ENCODE measurements around the gene MXRA8.

MXRA8 gene

DNA sequence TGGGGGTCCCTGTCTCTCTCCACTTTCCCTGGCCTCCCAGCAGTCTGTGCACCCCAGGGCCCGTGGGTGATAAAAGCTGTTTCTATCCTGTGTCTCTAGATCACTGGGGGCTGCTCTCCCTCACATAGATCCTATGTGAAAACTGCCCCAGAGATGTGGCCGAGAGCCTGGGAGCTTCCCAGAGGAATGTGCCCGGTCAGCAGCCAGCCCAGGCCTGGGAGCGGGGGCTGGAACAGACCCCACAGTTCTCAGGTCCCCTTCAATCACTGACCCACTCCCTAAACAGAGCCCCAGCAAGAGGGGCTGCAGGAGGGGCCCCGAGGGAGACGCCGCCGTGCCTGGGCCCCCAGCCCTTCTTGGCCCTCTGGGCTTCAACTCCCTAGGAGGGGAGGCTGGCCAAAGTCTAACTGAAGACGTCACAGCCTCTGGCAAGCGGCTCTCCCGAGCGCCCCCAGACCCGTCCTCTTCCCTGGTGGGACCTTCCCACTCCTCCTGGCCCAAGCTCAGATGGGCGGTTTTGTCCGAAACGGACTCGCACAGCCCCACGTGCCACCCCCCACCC lies 403 bp downstream of the MXRA8 start:
- H3K4me3 ChIP-seq, result no peak overlapping the region
- H4K20me1 ChIP-seq, result peaks cover 16% of the 10 kb centered on the region
- H3K9me3 ChIP-seq, result no peaks in the 10 kb centered on the region
- no peaks in the 10 kb centered on the region for H3K36me3 ChIP-seq
- H3K9ac ChIP-seq, result no peak overlapping the region
- no peak for TF ChIP-seq Cebpa-rat (IDR thresholded peaks at IDR 0.05)
- peak overlapping the region; percentile 58; the same call in 1 of the 2 replicates for H3K27ac ChIP-seq
- peaks cover 26% of the 10 kb centered on the region for H3K27me3 ChIP-seq
- peak overlapping the region; percentile 97 for H3K4me2 ChIP-seq
- peaks cover 53% of the 10 kb centered on the region for H3K4me1 ChIP-seq

GRCh38 chr1:1356796-1357401 lies 1.5 kb downstream of the MXRA8 start:
- Histone ChIP-seq H3K27ac (no peak overlapping the region), H3K4me3 (no peak overlapping the region)

DNA sequence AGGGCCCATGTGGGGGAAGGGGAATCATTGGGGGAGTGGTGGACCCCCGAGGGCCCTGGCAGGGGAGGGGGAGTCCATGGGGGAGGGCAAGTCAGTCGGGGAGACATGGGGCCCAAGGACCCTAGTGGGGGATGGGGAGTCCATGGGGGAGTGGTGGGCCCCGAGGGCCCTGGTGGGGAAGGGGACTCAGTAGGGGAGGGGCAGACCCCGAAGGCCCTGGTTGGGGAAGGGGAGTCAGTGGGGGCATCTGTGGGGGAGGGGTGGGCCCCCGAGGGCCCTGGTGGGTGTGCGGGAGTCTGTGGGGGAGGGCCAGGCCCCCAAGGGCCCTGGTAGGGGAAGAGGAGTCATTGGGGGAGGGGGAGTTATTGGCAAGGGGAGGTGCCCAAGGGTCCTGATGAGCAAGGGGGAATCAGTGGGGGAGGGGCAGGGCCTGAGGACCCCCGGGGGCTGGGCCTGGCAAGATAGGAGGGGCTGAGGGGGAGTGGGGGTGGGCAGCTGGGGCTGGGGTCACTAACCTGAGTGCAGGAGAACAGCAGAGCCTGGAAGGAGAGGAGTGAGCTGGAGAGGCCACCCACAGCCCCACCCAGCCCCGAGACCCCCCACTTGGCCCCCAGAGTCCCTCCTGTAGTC lies 2.1 kb downstream of the MXRA8 start:
- no peak for TF ChIP-seq Cebpa-rat (IDR thresholded peaks at IDR 0.05)
- Histone ChIP-seq H4K20me1 (peaks cover 31% of the 10 kb centered on the region), H3K27ac (no peak overlapping the region), H3K4me1 (peaks cover 70% of the 10 kb centered on the region), H3K4me3 (no peak overlapping the region), H3K4me2 (no peak overlapping the region), H3K27me3 (peaks cover 37% of the 10 kb centered on the region), H3K9ac (no peak overlapping the region), H3K9me3 (no peaks in the 10 kb centered on the region), H3K36me3 (no peaks in the 10 kb centered on the region)

More at GRCh38 chr1:1356796-1357401, 1.5 kb downstream of the MXRA8 start:
- Histone ChIP-seq H3K36me3 (no peaks in the 10 kb centered on the region), H3K27me3 (peaks cover 37% of the 10 kb centered on the region), H3K4me1 (peaks cover 64% of the 10 kb centered on the region), H4K20me1 (peaks cover 27% of the 10 kb centered on the region), H3K9ac (no peak overlapping the region), H3K4me2 (peak overlapping the region; percentile 97; the same call in 1 of the 2 replicates), H3K9me3 (no peaks in the 10 kb centered on the region)
- no peak for TF ChIP-seq Cebpa-rat (IDR thresholded peaks at IDR 0.05)

GRCh38 chr1:1355416-1355815 lies 2.9 kb downstream of the MXRA8 start:
- Histone ChIP-seq H3K9ac (no peak overlapping the region), H3K9me3 (no peaks in the 10 kb centered on the region), H3K4me1 (peaks cover 71% of the 10 kb centered on the region), H4K20me1 (peaks cover 31% of the 10 kb centered on the region), H3K27ac (no peak overlapping the region), H3K4me3 (no peak overlapping the region), H3K36me3 (no peaks in the 10 kb centered on the region), H3K4me2 (no peak overlapping the region), H3K27me3 (peaks cover 37% of the 10 kb centered on the region)
- no peak for TF ChIP-seq Cebpa-rat (IDR thresholded peaks at IDR 0.05)

GRCh38 chr1:1354271-1355247 lies 3.8 kb downstream of the MXRA8 start:
- H3K9ac ChIP-seq, result no peak overlapping the region
- H3K4me3 ChIP-seq, result peak overlapping the region; percentile 45
- no peak overlapping the region for H3K27ac ChIP-seq
- H3K36me3 ChIP-seq, result no peaks in the 10 kb centered on the region
- peaks cover 31% of the 10 kb centered on the region for H4K20me1 ChIP-seq
- peaks cover 65% of the 10 kb centered on the region for H3K4me1 ChIP-seq
- peaks cover 37% of the 10 kb centered on the region for H3K27me3 ChIP-seq
- no peaks in the 10 kb centered on the region for H3K9me3 ChIP-seq
- peak overlapping the region; percentile 81 for H3K4me2 ChIP-seq
- TF ChIP-seq Cebpa-rat (IDR thresholded peaks at IDR 0.05), result no peak

GRCh38 chr1:1353389-1354151 lies 4.8 kb downstream of the MXRA8 start:
- peaks cover 37% of the 10 kb centered on the region for H3K27me3 ChIP-seq
- no peak overlapping the region for H3K27ac ChIP-seq
- no peak overlapping the region for H3K9ac ChIP-seq
- no peaks in the 10 kb centered on the region for H3K9me3 ChIP-seq
- peak overlapping the region; percentile 81 for H3K4me2 ChIP-seq
- no peak for TF ChIP-seq Cebpa-rat (IDR thresholded peaks at IDR 0.05)
- H3K4me3 ChIP-seq, result peak overlapping the region; percentile 45; the same call in 1 of the 2 replicates
- peaks cover 56% of the 10 kb centered on the region for H3K4me1 ChIP-seq
- H4K20me1 ChIP-seq, result peaks cover 34% of the 10 kb centered on the region
- H3K36me3 ChIP-seq, result no peaks in the 10 kb centered on the region

GRCh38 chr1:1352786-1353388 lies 5.5 kb downstream of the MXRA8 start:
- H3K36me3 ChIP-seq, result no peaks in the 10 kb centered on the region
- no peaks in the 10 kb centered on the region for H3K9me3 ChIP-seq
- H4K20me1 ChIP-seq, result peaks cover 41% of the 10 kb centered on the region
- no peak for TF ChIP-seq Cebpa-rat (IDR thresholded peaks at IDR 0.05)
- peak overlapping the region; percentile 4; the same call in 1 of the 2 replicates for H3K4me3 ChIP-seq
- no peak overlapping the region for H3K27ac ChIP-seq
- peaks cover 55% of the 10 kb centered on the region for H3K4me1 ChIP-seq
- no peak overlapping the region for H3K9ac ChIP-seq
- H3K27me3 ChIP-seq, result peaks cover 37% of the 10 kb centered on the region
- peak overlapping the region; percentile 81 for H3K4me2 ChIP-seq

DNA sequence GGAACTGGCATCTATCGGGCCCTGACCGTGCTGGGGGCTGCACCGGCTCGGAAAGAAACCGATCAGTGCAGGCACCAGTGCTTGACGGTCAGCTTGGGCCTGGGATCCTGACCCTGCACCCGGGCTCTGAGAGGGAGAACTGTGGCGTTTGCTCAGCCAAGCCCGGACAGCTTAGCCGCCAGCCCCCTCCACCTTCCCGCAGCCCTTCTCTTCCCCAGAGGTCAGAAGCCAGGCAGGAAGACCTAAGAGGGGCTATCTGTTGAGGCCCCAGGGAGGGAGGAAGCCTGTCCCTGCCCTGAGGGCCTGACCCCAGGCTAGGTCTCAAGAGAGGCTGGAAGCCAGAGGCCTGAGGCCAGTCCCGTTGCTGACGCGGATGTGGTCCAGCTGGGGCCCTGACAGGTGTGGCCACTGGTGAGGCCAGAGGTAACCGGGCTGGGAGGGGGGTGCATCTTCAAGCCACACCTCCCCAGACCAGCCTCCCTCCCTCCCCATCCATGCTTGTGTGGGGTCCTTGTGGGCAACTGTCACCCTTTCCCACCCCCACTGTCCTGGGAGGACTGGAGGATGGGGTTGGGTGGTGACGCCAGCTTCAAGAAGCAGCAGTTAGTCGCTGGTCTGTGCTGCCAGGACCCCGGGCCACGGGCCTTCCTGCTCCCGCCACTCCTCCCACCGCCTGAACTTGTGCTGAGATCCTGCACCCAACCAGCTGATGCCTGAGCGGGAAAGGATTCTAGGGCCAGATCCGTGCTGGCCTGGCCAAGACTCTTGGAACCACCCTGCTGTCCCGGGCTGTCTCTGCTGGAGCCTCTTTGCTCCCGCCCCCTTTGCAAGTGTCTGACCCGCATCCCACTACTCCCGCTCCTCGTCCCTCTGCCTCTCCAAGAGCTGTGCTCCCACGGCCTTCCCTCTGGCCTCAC lies 6.6 kb downstream of the MXRA8 start:
- H3K36me3 ChIP-seq, result no peaks in the 10 kb centered on the region
- peaks cover 37% of the 10 kb centered on the region for H3K27me3 ChIP-seq
- H3K4me1 ChIP-seq, result peaks cover 55% of the 10 kb centered on the region
- H3K9ac ChIP-seq, result no peak overlapping the region
- no peak overlapping the region; the same call in 1 of the 2 replicates for H3K4me3 ChIP-seq
- peaks cover 52% of the 10 kb centered on the region for H4K20me1 ChIP-seq
- H3K9me3 ChIP-seq, result no peaks in the 10 kb centered on the region
- H3K4me2 ChIP-seq, result peak overlapping the region; percentile 81
- H3K27ac ChIP-seq, result no peak overlapping the region
- TF ChIP-seq Cebpa-rat (IDR thresholded peaks at IDR 0.05), result no peak

Measured in BLaER1 (cell line).